Choroid plexus epithelial cell (primary cell): ENCODE measurements around the gene ENOX1.

ENCODE experiments used
- DNase-seq: peaks from one replicate; pipeline ENCODE4 v3.0.0-alpha.2; 2010; ENCODE audit warnings: low read depth
- H3K4me3 ChIP-seq: 2 replicates; pipeline ENCODE4 v1.5.1; 2011; ENCODE audit warnings: low read depth, mild to moderate bottlenecking, control low read depth, low read length, moderate library complexity
- CTCF ChIP-seq: conservative IDR thresholded peaks from 2 replicates; pipeline ENCODE4 v1.5.1; 2011; ENCODE audit warnings: low read depth, mild to moderate bottlenecking, control low read depth, inconsistent platforms, low read length, moderate library complexity

Gene ENOX1

DNA sequence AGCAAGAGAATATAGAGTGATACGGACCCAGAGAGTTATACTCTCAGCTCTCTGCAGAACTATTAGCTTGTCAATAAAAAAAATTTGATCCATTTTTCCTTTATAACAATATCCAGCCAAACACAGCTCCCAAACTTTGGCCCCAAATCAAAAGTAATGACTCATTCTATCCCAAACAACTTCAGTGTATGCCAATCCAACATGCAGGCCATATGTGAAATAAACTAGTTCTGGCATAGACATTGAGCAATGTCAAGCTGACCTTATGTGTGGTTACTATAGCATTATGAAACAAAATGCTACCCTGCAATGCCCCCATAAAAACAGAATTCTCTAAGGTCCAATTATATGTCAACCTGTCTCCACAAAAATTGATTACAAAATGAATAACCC, 553.9 kb downstream of the ENOX1 start:
- TF ChIP-seq CTCF, result no peak
- H3K4me3 ChIP-seq, result no peak overlapping the region
- DNase-seq, result peak; percentile 79

DNA sequence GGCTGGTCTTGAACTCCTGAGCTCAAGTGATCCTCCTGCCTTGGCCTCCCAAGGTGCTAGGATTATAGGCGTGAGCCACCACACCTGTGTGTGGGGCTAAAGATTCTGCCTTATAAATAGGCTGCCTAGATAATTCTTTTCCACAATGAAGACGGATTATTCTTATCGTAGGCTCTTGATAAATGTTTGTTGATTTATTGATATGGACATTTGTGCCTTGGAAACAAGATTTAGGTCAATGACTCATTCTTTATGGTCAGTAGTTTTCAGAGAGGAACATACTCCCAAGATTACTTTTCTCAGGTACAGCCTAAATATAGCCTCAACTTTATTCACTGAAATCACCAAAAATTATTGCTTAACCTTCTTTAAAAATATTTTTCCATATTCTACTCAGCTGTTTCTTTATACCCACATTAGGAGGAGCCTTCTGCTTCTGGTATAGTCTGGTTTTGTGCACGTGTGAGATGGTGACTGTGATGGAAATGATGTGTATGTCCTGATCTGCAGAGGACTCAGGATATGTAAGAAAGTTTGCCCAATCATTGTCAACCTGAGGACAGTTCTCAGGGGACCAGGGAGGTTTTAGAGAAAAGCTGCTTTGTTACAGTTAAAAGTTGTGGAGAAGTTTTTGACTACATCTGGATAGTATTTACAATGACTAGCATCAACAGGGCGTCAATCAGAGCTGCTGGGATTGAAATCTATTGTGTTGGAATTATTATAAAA, 554.5 kb downstream of the ENOX1 start:
- TF ChIP-seq CTCF, result no peak
- H3K4me3 ChIP-seq, result no peak overlapping the region
- no peak for DNase-seq

DNA sequence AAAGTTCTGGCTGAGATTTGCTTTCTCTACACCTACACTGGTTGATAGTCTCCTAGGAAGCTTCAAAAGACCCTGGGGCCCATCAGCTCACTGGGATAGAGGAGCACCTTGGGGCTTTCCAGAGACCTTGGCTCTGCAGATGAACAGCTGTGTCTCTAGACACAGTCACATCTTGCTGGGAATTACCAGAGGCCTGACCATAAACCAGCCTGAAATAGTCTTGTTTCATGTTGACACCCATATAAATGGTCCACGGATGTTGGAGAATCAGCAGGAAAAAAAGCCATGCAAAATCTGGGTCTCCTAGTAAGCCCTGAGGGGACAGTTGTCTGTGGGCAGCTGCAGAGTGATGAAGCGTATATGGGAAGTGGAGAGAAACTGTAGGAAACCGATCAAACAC, 555.8 kb downstream of the ENOX1 start:
- H3K4me3 ChIP-seq, result no peak overlapping the region
- no peak for TF ChIP-seq CTCF
- DNase-seq, result no peak

- no peak overlapping the region for H3K4me3 ChIP-seq
- TF ChIP-seq CTCF, result peak; percentile 31
- DNase-seq, result peak; percentile 75
Measured at GRCh38 chr13:43229506-43229905, 557.3 kb downstream of the ENOX1 start.

- TF ChIP-seq CTCF, result no peak
- DNase-seq, result no peak
- no peak overlapping the region for H3K4me3 ChIP-seq
Measured at GRCh38 chr13:43227721-43228120, 559.1 kb downstream of the ENOX1 start.

GRCh38 chr13:43223216-43223615, 563.6 kb downstream of the ENOX1 start:
- no peak for DNase-seq
- no peak for TF ChIP-seq CTCF
- no peak overlapping the region for H3K4me3 ChIP-seq

DNA sequence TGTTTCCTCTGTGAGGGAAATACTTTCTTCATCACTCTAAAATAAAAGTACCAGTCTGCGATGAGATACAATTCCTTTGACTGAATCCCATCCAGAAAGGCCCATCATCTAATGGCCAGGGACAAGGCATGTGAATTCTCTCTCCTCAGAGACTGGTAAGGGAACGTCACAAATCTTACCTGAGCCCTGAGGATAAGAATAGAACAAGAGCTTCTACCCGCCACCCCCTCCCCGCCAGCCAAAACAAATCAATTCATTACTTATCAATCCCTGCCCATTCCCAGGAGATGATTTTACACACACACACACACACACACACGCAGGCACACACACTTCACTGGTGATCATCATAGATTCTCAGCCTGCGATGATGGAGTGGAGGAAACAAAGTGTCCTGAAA, 564.7 kb downstream of the ENOX1 start:
- no peak for TF ChIP-seq CTCF
- H3K4me3 ChIP-seq, result no peak overlapping the region
- DNase-seq, result no peak
